ENCODE results near the gene PSTPIP1. TPM values are rescaled to one million over a fixed set of nuclear protein-coding genes. Genes with fewer than 3 reads are reported as not detected.

PSTPIP1 gene
- total RNA-seq, 2 experiments from 2014 or later: 79.4 to 82.7 TPM

GRCh38 chr15:77031376-77032050 is 36.6 kb downstream of the PSTPIP1 start:
- no peaks in the 10 kb centered on the region for H3K9me3 Mint-ChIP-seq
- no peaks in the 10 kb centered on the region for H3K27me3 ChIP-seq (ENCODE audit: control insufficient read depth in 1 of 2, insufficient read depth in 2 of 2, low read length in 2 of 2)
- H3K4me3 ChIP-seq (ENCODE audit: low read length): no peak overlapping the region
- H3K4me1 Mint-ChIP-seq (ENCODE audit: low read depth): no peaks in the 10 kb centered on the region
- peak overlapping the region; percentile 39 for H3K27ac Mint-ChIP-seq
- peaks cover 63% of the 10 kb centered on the region for H3K36me3 Mint-ChIP-seq (ENCODE audit: low read depth)
- H3K9me3 ChIP-seq (ENCODE audit: control insufficient read depth in 1 of 2, insufficient read depth in 1 of 2, low read length in 2 of 2): peaks cover 0 to 6% of the 10 kb centered on the region in 2 experiments
- intact Hi-C loops (cut with DNase I, micrococcal nuclease): no loop called here
- ChIA-PET CTCF (interaction anchor here (1.2 to 1.4 kb wide), 3 partner anchors 8 to 55 kb away, joined by 3 to 6 read pairs (median 3); no protein-coding TSS in a partner anchor), POLR2A (interaction anchor here (0.9 to 2.6 kb wide), 4 partner anchors 25 to 126 kb away, joined by 3 to 14 read pairs (median 4); partner anchors contain the start of genes PSTPIP1 and SCAPER)
- peaks cover 14% of the 10 kb centered on the region for H3K4me1 ChIP-seq (ENCODE audit: insufficient read depth, low read length)
- peak; percentile 54 for ATAC-seq (ENCODE audit: poor library complexity)
- no peak for TF ChIP-seq CTCF (IDR thresholded peaks at IDR 0.05)
- H3K4me3 Mint-ChIP-seq: no peak overlapping the region
- DNase-seq: peak in 5 of 14 experiments; percentile 26 to 50 (median 43)
- peaks cover 100% of the 10 kb centered on the region for H3K36me3 ChIP-seq (ENCODE audit: insufficient read depth, low read length)
- H3K27ac ChIP-seq (ENCODE audit: low read depth in 1 of 2, low read length in 2 of 2): no peak overlapping the region
- H3K27me3 Mint-ChIP-seq: no peaks in the 10 kb centered on the region

GRCh38 chr15:77032052-77032646 is 37.2 kb downstream of the PSTPIP1 start:
- Histone ChIP-seq H3K4me1 (ENCODE audit: insufficient read depth, low read length) (peaks cover 8% of the 10 kb centered on the region), H3K36me3 (ENCODE audit: insufficient read depth, low read length) (peaks cover 100% of the 10 kb centered on the region), H3K9me3 (ENCODE audit: control insufficient read depth in 1 of 2, insufficient read depth in 1 of 2, low read length in 2 of 2) (peaks cover 0 to 12% of the 10 kb centered on the region in 2 experiments), H3K27me3 (ENCODE audit: control insufficient read depth in 1 of 2, insufficient read depth in 2 of 2, low read length in 2 of 2) (no peaks in the 10 kb centered on the region), H3K4me3 (ENCODE audit: low read length) (no peak overlapping the region), H3K27ac (ENCODE audit: low read depth in 1 of 2, low read length in 2 of 2) (no peak overlapping the region)
- peaks cover 64% of the 10 kb centered on the region for H3K36me3 Mint-ChIP-seq (ENCODE audit: low read depth)
- peak overlapping the region; percentile 39 for H3K27ac Mint-ChIP-seq
- CTCF ChIA-PET: interaction anchor here (1.2 to 1.4 kb wide), 3 partner anchors 9 to 55 kb away, joined by 3 to 6 read pairs (median 3); no protein-coding TSS in a partner anchor
- H3K9me3 Mint-ChIP-seq: no peaks in the 10 kb centered on the region
- no peak for ATAC-seq (ENCODE audit: poor library complexity)
- POLR2A ChIA-PET: interaction anchor here (0.9 to 2.6 kb wide), 3 partner anchors 29 to 126 kb away, joined by 3 to 14 read pairs (median 4); partner anchors contain the start of genes PSTPIP1 and SCAPER
- H3K27me3 Mint-ChIP-seq: no peaks in the 10 kb centered on the region
- intact Hi-C loops (cut with DNase I, micrococcal nuclease): no loop called here
- H3K4me3 Mint-ChIP-seq: no peak overlapping the region
- H3K4me1 Mint-ChIP-seq (ENCODE audit: low read depth): no peaks in the 10 kb centered on the region
- peak in 2 of 14 experiments; percentile 1 to 18 for DNase-seq
- TF ChIP-seq CTCF (IDR thresholded peaks at IDR 0.05): no peak

- no peak overlapping the region for H3K4me3 Mint-ChIP-seq
Observed at GRCh38 chr15:77032647-77033416, 37.9 kb downstream of the PSTPIP1 start.

More at GRCh38 chr15:77032647-77033416, 37.9 kb downstream of the PSTPIP1 start:
- CTCF ChIA-PET: interaction anchor here (1.4 kb wide), 1 partner anchor 9 kb away, joined by 3 read pairs; no protein-coding TSS in a partner anchor
- Mint-ChIP-seq H3K36me3 (ENCODE audit: low read depth) (peaks cover 68% of the 10 kb centered on the region), H3K27me3 (no peaks in the 10 kb centered on the region), H3K9me3 (no peaks in the 10 kb centered on the region), H3K27ac (no peak overlapping the region), H3K4me1 (ENCODE audit: low read depth) (no peaks in the 10 kb centered on the region)
- ATAC-seq (ENCODE audit: poor library complexity) (no peak), DNase-seq (peak in 1 of 14 experiments; percentile 1)
- intact Hi-C loops (cut with DNase I, micrococcal nuclease): no loop called here
- Histone ChIP-seq H3K27me3 (ENCODE audit: control insufficient read depth in 1 of 2, insufficient read depth in 2 of 2, low read length in 2 of 2) (no peaks in the 10 kb centered on the region), H3K36me3 (ENCODE audit: insufficient read depth, low read length) (peaks cover 100% of the 10 kb centered on the region), H3K4me3 (ENCODE audit: low read length) (no peak overlapping the region), H3K4me1 (ENCODE audit: insufficient read depth, low read length) (peaks cover 5% of the 10 kb centered on the region), H3K9me3 (ENCODE audit: control insufficient read depth in 1 of 2, insufficient read depth in 1 of 2, low read length in 2 of 2) (peaks cover 0 to 19% of the 10 kb centered on the region in 2 experiments), H3K27ac (ENCODE audit: low read depth in 1 of 2, low read length in 2 of 2) (no peak overlapping the region)
- POLR2A ChIA-PET: interaction anchor here (0.9 to 2.6 kb wide), 2 partner anchors 38 kb away, joined by 3 to 14 read pairs; partner anchors contain the start of gene PSTPIP1
- TF ChIP-seq CTCF (IDR thresholded peaks at IDR 0.05): no peak

All from CD4-positive, alpha-beta T cell (primary cell).